ENCODE data around the gene GLIS1. TPM values are rescaled to one million over a fixed set of nuclear protein-coding genes. Genes with fewer than 3 reads are reported as not detected.

GLIS1 gene
- total RNA-seq, 1 donor from 2014 or later, result 1.2 TPM

DNA sequence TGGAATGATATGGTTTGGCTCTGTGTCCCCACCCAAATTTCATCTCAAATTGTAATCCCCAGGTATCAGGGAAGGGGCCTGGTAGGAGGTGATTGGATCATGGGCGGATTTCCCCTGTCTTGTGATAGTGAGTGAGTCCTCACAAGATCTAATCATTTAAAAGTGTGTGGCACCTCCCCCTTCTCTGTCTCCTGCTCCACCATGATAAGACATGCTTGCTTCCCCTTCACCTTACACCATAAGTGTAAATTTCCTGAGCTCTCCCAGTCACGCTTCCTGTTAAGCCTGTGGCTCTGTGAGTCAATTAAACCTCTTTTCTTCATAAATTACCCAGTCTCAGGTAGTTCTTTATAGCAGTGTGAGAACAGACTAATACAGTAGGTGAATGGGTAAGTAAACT, 170.4 kb downstream of the GLIS1 start:
- no peak for TF ChIP-seq CTCF (IDR thresholded peaks at IDR 0.05)
- no peak for TF ChIP-seq POLR2A (IDR thresholded peaks at IDR 0.05)
- TF ChIP-seq POLR2AphosphoS5 (IDR thresholded peaks at IDR 0.05; ENCODE audit: insufficient read depth in 1 of 2, low read depth in 1 of 2), result no peak
- Histone ChIP-seq H3K9me3 (no peaks in the 10 kb centered on the region), H3K4me1 (peaks cover 9% of the 10 kb centered on the region), H3K27ac (no peak overlapping the region), H3K36me3 (no peaks in the 10 kb centered on the region), H3K4me3 (no peak overlapping the region), H3K27me3 (no peaks in the 10 kb centered on the region)
- intact Hi-C loops (cut with DNase I), result no loop called here
- no peak for DNase-seq (ENCODE audit: extremely low spot score in 2 of 2)

GRCh38 chr1:53567851-53568250, 171.1 kb downstream of the GLIS1 start:
- TF ChIP-seq CTCF (IDR thresholded peaks at IDR 0.05), result no peak
- no peak for TF ChIP-seq POLR2A (IDR thresholded peaks at IDR 0.05)
- no peak for TF ChIP-seq POLR2AphosphoS5 (IDR thresholded peaks at IDR 0.05; ENCODE audit: insufficient read depth in 1 of 2, low read depth in 1 of 2)
- Histone ChIP-seq H3K4me3 (no peak overlapping the region), H3K27me3 (no peaks in the 10 kb centered on the region), H3K9me3 (no peaks in the 10 kb centered on the region), H3K27ac (no peak overlapping the region), H3K4me1 (peaks cover 9% of the 10 kb centered on the region), H3K36me3 (no peaks in the 10 kb centered on the region)
- DNase-seq (ENCODE audit: extremely low spot score in 2 of 2), result no peak
- intact Hi-C loops (cut with DNase I), result no loop called here

DNA sequence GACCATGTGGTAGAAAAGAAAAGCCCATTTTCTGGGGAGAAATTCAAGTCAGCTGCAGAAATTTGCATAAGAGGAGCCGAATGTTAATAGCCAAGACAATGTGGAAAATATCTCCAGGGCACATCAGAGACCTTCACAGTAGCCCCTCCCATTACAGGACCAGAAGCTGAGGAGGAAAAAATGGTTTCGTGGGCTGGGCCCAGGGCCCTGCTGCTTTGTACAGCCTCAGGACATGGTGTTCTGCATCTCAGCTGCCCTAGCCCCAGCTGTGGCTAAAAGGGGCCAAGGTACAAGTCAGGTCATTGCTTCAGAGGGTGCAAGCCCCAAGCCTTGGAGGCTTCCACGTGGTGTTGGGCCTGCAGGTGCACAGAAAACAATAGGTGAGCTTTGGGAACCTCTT, 171.5 kb downstream of the GLIS1 start:
- TF ChIP-seq CTCF (IDR thresholded peaks at IDR 0.05), result no peak
- TF ChIP-seq POLR2A (IDR thresholded peaks at IDR 0.05), result no peak
- TF ChIP-seq POLR2AphosphoS5 (IDR thresholded peaks at IDR 0.05; ENCODE audit: insufficient read depth in 1 of 2, low read depth in 1 of 2), result no peak
- H3K4me3 ChIP-seq, result no peak overlapping the region
- H3K27me3 ChIP-seq, result no peaks in the 10 kb centered on the region
- no peak overlapping the region for H3K27ac ChIP-seq
- intact Hi-C loops (cut with DNase I), result no loop called here
- H3K9me3 ChIP-seq, result no peaks in the 10 kb centered on the region
- no peaks in the 10 kb centered on the region for H3K36me3 ChIP-seq
- H3K4me1 ChIP-seq, result peaks cover 5% of the 10 kb centered on the region
- no peak for DNase-seq (ENCODE audit: extremely low spot score in 2 of 2)

GRCh38 chr1:53563611-53564010, 175.4 kb downstream of the GLIS1 start:
- Histone ChIP-seq H3K4me3 (no peak overlapping the region), H3K27me3 (no peaks in the 10 kb centered on the region), H3K9me3 (no peaks in the 10 kb centered on the region), H3K27ac (no peak overlapping the region), H3K4me1 (no peaks in the 10 kb centered on the region), H3K36me3 (no peaks in the 10 kb centered on the region)
- DNase-seq (ENCODE audit: extremely low spot score in 2 of 2), result no peak
- TF ChIP-seq POLR2AphosphoS5 (IDR thresholded peaks at IDR 0.05; ENCODE audit: insufficient read depth in 1 of 2, low read depth in 1 of 2) (no peak), POLR2A (IDR thresholded peaks at IDR 0.05) (no peak), CTCF (IDR thresholded peaks at IDR 0.05) (no peak)
- intact Hi-C loops (cut with DNase I), result no loop called here

- no peak overlapping the region for H3K4me3 ChIP-seq
- intact Hi-C loops (cut with DNase I), result no loop called here
- no peaks in the 10 kb centered on the region for H3K4me1 ChIP-seq
- no peaks in the 10 kb centered on the region for H3K27me3 ChIP-seq
- DNase-seq (ENCODE audit: extremely low spot score in 2 of 2), result no peak
- TF ChIP-seq POLR2AphosphoS5 (IDR thresholded peaks at IDR 0.05; ENCODE audit: insufficient read depth in 1 of 2, low read depth in 1 of 2), result no peak
- TF ChIP-seq POLR2A (IDR thresholded peaks at IDR 0.05), result no peak
- no peak for TF ChIP-seq CTCF (IDR thresholded peaks at IDR 0.05)
- H3K9me3 ChIP-seq, result no peaks in the 10 kb centered on the region
- H3K36me3 ChIP-seq, result no peaks in the 10 kb centered on the region
- no peak overlapping the region for H3K27ac ChIP-seq
These were observed 176.0 kb downstream of the GLIS1 start for GRCh38 chr1:53562981-53563379.

All from vagina (tissue), 2 donors.